ENCODE measurements around the gene PATJ.

DNA sequence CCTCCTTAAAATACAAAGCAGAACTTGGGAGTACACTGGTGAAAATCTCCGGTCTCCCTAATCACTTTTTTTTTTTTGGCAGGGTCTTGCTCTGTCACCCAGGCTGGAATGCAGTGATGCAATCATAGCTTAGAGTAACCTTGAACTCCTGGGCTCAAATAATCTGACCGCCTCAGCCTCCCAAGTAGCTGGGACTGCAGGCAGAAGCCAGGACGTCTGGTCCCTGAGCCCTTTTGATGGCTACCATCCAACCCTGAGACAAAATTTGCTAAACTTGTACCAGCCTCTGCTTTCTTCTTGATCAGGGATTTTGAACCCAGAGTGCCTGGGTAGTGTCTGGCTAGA, 456.5 kb downstream of the PATJ start:
- TF ChIP-seq, protein P1, sequence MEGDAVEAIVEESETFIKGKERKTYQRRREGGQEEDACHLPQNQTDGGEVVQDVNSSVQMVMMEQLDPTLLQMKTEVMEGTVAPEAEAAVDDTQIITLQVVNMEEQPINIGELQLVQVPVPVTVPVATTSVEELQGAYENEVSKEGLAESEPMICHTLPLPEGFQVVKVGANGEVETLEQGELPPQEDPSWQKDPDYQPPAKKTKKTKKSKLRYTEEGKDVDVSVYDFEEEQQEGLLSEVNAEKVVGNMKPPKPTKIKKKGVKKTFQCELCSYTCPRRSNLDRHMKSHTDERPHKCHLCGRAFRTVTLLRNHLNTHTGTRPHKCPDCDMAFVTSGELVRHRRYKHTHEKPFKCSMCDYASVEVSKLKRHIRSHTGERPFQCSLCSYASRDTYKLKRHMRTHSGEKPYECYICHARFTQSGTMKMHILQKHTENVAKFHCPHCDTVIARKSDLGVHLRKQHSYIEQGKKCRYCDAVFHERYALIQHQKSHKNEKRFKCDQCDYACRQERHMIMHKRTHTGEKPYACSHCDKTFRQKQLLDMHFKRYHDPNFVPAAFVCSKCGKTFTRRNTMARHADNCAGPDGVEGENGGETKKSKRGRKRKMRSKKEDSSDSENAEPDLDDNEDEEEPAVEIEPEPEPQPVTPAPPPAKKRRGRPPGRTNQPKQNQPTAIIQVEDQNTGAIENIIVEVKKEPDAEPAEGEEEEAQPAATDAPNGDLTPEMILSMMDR (conservative IDR thresholded peaks at IDR 0.05; ENCODE audit: low read length): no peak
- TF ChIP-seq EZH2phosphoT487 (IDR thresholded peaks at IDR 0.05; ENCODE audit: borderline replicate concordance): no peak

Data from Loucy (cell line).